SKM-1 treated with dmso at 0.1 percent for 144 hours (cell line): ENCODE data around the gene SLC6A18.
"Not testable (repeated sequence)": the region's sequence is repeated elsewhere in the genome, so short reads cannot be mapped to it uniquely, and the experiment has no call there.

Source experiments
- DNase-seq: peaks from one replicate; lab custom pipeline; 2025; ENCODE audit not compliant: unreplicated experiment; lab: John Stamatoyannopoulos, UW

Gene SLC6A18

GRCh38 chr5:1249366-1250280, 24.4 kb downstream of the SLC6A18 start:
- no peak for DNase-seq

GRCh38 chr5:1251678-1252580, 26.7 kb downstream of the SLC6A18 start:
- DNase-seq: no peak

GRCh38 chr5:1252681-1253080, 27.5 kb downstream of the SLC6A18 start:
- no peak for DNase-seq

- DNase-seq: no peak
Observed at GRCh38 chr5:1253456-1254105, 28.4 kb downstream of the SLC6A18 start.

GRCh38 chr5:1254196-1254595, 29.0 kb downstream of the SLC6A18 start:
- no peak for DNase-seq

GRCh38 chr5:1255081-1255561, 29.9 kb downstream of the SLC6A18 start:
- DNase-seq: no peak

GRCh38 chr5:1256776-1257175, 31.6 kb downstream of the SLC6A18 start:
- DNase-seq: no peak

- DNase-seq: no peak
Observed at GRCh38 chr5:1257363-1257762, 32.2 kb downstream of the SLC6A18 start.

- DNase-seq: no peak
Observed at GRCh38 chr5:1257841-1258240, 32.7 kb downstream of the SLC6A18 start.

- DNase-seq: no peak
Observed at GRCh38 chr5:1259806-1260480, 34.8 kb downstream of the SLC6A18 start.

- no peak for DNase-seq
Observed at GRCh38 chr5:1261643-1262042, 36.5 kb downstream of the SLC6A18 start.

GRCh38 chr5:1262381-1262780, 37.2 kb downstream of the SLC6A18 start:
- DNase-seq: no peak

GRCh38 chr5:1264211-1264610, 39.0 kb downstream of the SLC6A18 start:
- DNase-seq: no peak

- DNase-seq: no peak
Observed at GRCh38 chr5:1265026-1265425, 39.8 kb downstream of the SLC6A18 start.

- DNase-seq: no peak
Observed at GRCh38 chr5:1265461-1266455, 40.6 kb downstream of the SLC6A18 start.

GRCh38 chr5:1266791-1267190, 41.6 kb downstream of the SLC6A18 start:
- no peak for DNase-seq

GRCh38 chr5:1267464-1267863, 42.3 kb downstream of the SLC6A18 start:
- DNase-seq: not testable (repeated sequence)

GRCh38 chr5:1268056-1268455, 42.9 kb downstream of the SLC6A18 start:
- DNase-seq: no peak

GRCh38 chr5:1268666-1269065, 43.5 kb downstream of the SLC6A18 start:
- DNase-seq: no peak
